Hepatic stellate cell (primary cell): ENCODE data around the gene RHOBTB3.

Source experiments
- DNase-seq: peaks from one replicate; pipeline ENCODE4 v3.0.0; 2011; ENCODE audit warnings: low spot score

Gene RHOBTB3

GRCh38 chr5:95713960-95714710 lies 17.0 kb upstream of the RHOBTB3 start:
- no peak for DNase-seq

GRCh38 chr5:95715799-95716461 lies 15.2 kb upstream of the RHOBTB3 start:
- DNase-seq = no peak

- DNase-seq = no peak
Observed at GRCh38 chr5:95717439-95717838, 13.7 kb upstream of the RHOBTB3 start.

GRCh38 chr5:95718203-95718602 lies 12.9 kb upstream of the RHOBTB3 start:
- DNase-seq = no peak

GRCh38 chr5:95718738-95719137 lies 12.4 kb upstream of the RHOBTB3 start:
- no peak for DNase-seq

GRCh38 chr5:95720094-95720786 lies 10.9 kb upstream of the RHOBTB3 start:
- no peak for DNase-seq

GRCh38 chr5:95721582-95722295 lies 9.4 kb upstream of the RHOBTB3 start:
- DNase-seq = no peak

- DNase-seq = peak; percentile 61
Observed at GRCh38 chr5:95723632-95724369, 7.3 kb upstream of the RHOBTB3 start.

GRCh38 chr5:95725071-95725820 lies 5.9 kb upstream of the RHOBTB3 start:
- DNase-seq = no peak

- DNase-seq = no peak
Observed at GRCh38 chr5:95725937-95726810, 5.0 kb upstream of the RHOBTB3 start.

GRCh38 chr5:95726811-95727763 lies 4.0 kb upstream of the RHOBTB3 start:
- DNase-seq = no peak

- no peak for DNase-seq
Observed at GRCh38 chr5:95727764-95728191, 3.4 kb upstream of the RHOBTB3 start.

GRCh38 chr5:95728494-95729114 lies 2.5 kb upstream of the RHOBTB3 start:
- DNase-seq = no peak

GRCh38 chr5:95729115-95730010 lies 1.8 kb upstream of the RHOBTB3 start:
- DNase-seq = no peak

GRCh38 chr5:95730011-95730700 lies 980 bp upstream of the RHOBTB3 start:
- DNase-seq = no peak
